GM21423 (cell line): ENCODE measurements around the gene TSPAN5.

Source experiments
- ATAC-seq: cut with Tn5 transposase; IDR thresholded peaks from one replicate; pipeline ENCODE4 v1.9.1; 2021; ENCODE audit warnings: mild to moderate bottlenecking, moderate library complexity; ENCODE audit not compliant: unreplicated experiment

TSPAN5 gene

GRCh38 chr4:98646422-98646821 lies 12.0 kb downstream of the TSPAN5 start:
- no peak for ATAC-seq

GRCh38 chr4:98645527-98645926 lies 12.9 kb downstream of the TSPAN5 start:
- ATAC-seq = no peak

- no peak for ATAC-seq
Measured at GRCh38 chr4:98643755-98644154, 14.7 kb downstream of the TSPAN5 start.

- no peak for ATAC-seq
Measured at GRCh38 chr4:98642991-98643426, 15.4 kb downstream of the TSPAN5 start.

- peak; percentile 36 for ATAC-seq
Measured at GRCh38 chr4:98641906-98642668, 16.3 kb downstream of the TSPAN5 start.

GRCh38 chr4:98641376-98641775 lies 17.0 kb downstream of the TSPAN5 start:
- no peak for ATAC-seq

- peak; percentile 78 for ATAC-seq
Measured at GRCh38 chr4:98639523-98639922, 18.9 kb downstream of the TSPAN5 start.

GRCh38 chr4:98639108-98639507 lies 19.3 kb downstream of the TSPAN5 start:
- peak; percentile 10 for ATAC-seq

- no peak for ATAC-seq
Measured at GRCh38 chr4:98638661-98639060, 19.8 kb downstream of the TSPAN5 start.

- ATAC-seq = no peak
Measured at GRCh38 chr4:98634061-98634460, 24.4 kb downstream of the TSPAN5 start.

- ATAC-seq = no peak
Measured at GRCh38 chr4:98633159-98633558, 25.3 kb downstream of the TSPAN5 start.

- ATAC-seq = peak; percentile 49
Measured at GRCh38 chr4:98632258-98632657, 26.2 kb downstream of the TSPAN5 start.

GRCh38 chr4:98631506-98631905 lies 26.9 kb downstream of the TSPAN5 start:
- no peak for ATAC-seq

GRCh38 chr4:98630737-98631454 lies 27.5 kb downstream of the TSPAN5 start:
- no peak for ATAC-seq

GRCh38 chr4:98627531-98628257 lies 30.7 kb downstream of the TSPAN5 start:
- ATAC-seq = no peak

- ATAC-seq = no peak
Measured at GRCh38 chr4:98626350-98626749, 32.1 kb downstream of the TSPAN5 start.

GRCh38 chr4:98625920-98626319 lies 32.5 kb downstream of the TSPAN5 start:
- ATAC-seq = no peak

GRCh38 chr4:98625399-98625798 lies 33.0 kb downstream of the TSPAN5 start:
- ATAC-seq = no peak

GRCh38 chr4:98624642-98625041 lies 33.8 kb downstream of the TSPAN5 start:
- ATAC-seq = no peak

GRCh38 chr4:98624144-98624543 lies 34.3 kb downstream of the TSPAN5 start:
- ATAC-seq = no peak

GRCh38 chr4:98623126-98623802 lies 35.1 kb downstream of the TSPAN5 start:
- ATAC-seq = no peak
